ENCODE measurements around the gene CLDN14.

DNA sequence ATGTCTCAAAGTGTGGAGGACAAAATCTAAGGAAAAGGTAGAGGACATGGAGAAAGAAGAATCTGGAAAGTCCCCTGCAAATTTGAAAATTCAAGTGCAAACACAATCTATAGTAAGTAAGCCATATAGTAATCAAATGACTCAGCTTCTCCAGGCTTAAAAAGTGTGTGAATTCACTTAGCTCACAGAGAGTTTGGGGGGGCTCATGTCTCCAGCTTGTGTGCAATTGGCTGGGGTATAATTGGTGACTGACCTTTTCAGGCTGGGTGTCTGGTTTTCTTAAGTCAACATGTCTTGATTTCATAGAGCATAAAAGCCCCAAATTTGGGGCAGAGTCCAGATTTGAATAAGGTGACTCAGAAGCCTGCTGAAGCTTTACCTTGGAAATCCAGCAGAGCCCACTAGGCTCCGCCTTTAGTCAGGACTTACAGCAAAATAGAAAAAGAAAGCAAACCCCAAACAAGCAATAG is 8.6 kb downstream of the CLDN14 start:
- TF ChIP-seq, protein P1, sequence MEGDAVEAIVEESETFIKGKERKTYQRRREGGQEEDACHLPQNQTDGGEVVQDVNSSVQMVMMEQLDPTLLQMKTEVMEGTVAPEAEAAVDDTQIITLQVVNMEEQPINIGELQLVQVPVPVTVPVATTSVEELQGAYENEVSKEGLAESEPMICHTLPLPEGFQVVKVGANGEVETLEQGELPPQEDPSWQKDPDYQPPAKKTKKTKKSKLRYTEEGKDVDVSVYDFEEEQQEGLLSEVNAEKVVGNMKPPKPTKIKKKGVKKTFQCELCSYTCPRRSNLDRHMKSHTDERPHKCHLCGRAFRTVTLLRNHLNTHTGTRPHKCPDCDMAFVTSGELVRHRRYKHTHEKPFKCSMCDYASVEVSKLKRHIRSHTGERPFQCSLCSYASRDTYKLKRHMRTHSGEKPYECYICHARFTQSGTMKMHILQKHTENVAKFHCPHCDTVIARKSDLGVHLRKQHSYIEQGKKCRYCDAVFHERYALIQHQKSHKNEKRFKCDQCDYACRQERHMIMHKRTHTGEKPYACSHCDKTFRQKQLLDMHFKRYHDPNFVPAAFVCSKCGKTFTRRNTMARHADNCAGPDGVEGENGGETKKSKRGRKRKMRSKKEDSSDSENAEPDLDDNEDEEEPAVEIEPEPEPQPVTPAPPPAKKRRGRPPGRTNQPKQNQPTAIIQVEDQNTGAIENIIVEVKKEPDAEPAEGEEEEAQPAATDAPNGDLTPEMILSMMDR (IDR thresholded peaks at IDR 0.05) = no peak
- TF ChIP-seq POLR2A (IDR thresholded peaks at IDR 0.05) = no peak

All from thyroid gland (tissue), 4 donors.